GM18526 (cell line): ENCODE measurements around the gene RNF220.

ENCODE experiments used
- POLR2A ChIP-seq: IDR thresholded peaks from 3 replicates; pipeline ENCODE4 v1.6.1; 2011; ENCODE audit not compliant: insufficient read length; ENCODE audit errors: extremely low read depth

RNF220 gene

DNA sequence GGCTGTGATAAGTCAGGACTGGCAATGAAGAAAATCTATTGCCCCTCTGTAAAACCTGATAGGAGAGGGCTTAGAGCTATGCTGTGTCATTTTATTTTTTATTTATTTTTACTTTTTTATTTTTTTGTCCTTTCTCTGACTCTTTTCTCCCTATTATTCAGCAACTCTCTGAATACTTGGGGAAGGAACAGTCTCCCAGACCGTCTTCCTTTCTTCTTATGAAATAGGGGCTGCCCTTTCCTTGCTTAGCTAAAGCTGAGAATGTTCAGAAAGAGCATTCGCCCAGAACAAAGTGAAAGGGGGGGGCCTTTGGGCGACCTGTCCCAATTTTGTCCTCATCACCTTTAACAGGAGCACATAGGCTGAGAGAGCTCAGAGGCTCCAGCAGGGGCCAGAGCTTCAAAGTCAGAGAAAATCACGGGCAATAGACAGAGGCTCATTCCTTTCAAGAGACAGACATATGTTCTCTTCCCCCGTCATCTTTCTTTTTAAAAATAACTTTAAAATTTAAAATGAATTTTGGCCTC is 80.9 kb downstream of the RNF220 start:
- TF ChIP-seq POLR2A = no peak

DNA sequence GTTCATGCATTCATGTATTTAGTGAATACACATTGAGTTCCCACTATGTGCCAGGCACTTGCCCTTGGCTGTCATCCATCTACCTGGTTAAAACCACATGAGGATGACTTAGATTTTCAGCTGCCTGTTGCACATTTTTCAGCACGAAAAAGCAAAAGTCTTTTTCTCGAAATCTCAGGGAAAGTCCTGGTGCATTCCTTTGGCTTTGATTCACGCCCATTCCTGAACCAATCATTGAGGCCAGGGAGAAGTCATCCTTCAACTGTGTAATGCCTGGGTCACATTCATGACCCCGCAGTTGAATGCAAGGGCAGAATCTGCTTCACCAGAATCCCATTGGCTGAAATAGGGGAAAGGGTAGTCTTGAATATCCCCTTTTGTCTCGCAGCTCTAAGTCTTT is 84.4 kb downstream of the RNF220 start:
- TF ChIP-seq POLR2A = no peak

DNA sequence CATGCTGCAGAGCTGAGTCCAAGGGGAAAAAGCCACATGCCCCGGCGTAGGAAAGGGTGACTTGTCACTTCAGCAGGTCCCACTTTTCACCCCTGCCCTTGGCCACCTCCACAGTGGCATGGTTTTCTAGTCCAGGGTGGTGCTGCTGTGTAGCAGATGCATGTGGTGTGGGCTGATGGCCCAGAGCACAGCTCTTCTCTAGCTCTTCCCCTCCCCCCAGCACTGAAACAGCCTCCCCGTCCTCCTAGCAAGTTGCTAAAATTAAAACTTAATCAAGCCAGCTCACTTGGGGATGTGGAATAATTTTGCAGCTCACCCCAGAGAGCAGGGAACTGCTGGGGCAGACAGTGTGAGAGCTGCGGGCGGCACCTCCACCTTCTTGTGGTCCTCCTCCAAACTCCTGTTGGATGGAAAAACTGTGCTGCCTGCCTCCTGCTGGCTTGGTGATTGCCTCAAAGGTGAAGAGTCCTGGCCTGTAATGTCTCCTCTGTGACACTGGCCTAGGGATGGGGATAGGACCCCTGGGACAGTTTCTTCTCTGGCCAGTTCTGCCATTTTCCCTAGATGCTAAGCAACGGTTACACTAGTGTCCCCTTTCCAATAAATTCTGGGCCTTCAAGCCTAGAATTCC is 91.6 kb downstream of the RNF220 start:
- TF ChIP-seq POLR2A = no peak

DNA sequence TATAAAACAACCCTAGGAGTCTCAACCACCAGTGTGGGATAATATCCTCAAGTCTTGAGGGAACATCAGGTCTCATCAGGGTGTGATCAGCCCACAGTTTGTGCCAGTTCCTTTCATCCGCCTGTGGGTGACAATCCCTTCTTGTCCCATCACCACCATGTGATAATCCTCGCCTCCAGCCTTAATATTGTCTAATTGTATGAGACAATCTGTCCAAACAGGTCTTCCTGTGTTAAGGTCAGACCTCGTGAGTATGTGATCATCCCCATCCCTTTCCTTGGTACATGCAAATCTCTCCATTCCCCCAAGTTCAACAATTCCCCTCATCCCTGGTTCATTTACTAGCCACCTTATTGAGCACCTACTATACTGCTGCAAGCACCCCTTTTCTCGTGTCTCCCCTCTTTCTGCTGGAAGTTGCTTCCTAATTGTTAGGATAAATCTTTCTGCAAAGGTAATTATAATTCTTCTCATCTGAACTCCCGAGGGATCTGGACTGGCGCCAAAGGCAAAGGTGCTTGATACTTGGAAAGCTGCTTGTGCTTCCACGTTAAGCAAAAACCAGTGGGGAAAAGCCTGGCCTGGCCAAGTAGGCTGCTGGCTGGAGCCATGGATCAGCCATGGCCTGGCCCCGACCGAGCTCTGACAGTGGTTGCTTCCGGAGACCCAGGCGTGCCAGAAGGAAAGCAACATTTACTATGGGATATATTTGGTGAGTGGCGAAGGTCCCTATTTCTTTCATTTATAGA is 92.5 kb downstream of the RNF220 start:
- no peak for TF ChIP-seq POLR2A

DNA sequence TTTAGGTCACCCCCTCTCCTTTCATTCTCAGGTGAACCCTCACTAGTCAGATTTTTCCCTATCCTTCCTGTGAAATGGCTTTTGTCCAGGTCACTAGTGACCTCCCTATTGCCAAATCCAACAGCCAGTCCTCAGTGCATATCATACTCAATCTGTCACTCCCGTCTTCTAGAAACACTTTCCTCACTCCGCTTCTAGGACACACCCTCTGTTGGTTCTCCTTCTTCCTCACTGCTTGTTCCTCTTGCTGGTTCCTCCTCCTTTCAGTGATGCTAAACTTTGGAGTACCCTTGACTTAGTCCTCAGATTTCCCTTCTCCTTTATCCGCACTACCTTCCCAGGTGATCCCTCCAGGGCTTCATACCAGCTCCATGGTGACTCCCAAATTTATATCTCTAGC is 94.3 kb downstream of the RNF220 start:
- no peak for TF ChIP-seq POLR2A

DNA sequence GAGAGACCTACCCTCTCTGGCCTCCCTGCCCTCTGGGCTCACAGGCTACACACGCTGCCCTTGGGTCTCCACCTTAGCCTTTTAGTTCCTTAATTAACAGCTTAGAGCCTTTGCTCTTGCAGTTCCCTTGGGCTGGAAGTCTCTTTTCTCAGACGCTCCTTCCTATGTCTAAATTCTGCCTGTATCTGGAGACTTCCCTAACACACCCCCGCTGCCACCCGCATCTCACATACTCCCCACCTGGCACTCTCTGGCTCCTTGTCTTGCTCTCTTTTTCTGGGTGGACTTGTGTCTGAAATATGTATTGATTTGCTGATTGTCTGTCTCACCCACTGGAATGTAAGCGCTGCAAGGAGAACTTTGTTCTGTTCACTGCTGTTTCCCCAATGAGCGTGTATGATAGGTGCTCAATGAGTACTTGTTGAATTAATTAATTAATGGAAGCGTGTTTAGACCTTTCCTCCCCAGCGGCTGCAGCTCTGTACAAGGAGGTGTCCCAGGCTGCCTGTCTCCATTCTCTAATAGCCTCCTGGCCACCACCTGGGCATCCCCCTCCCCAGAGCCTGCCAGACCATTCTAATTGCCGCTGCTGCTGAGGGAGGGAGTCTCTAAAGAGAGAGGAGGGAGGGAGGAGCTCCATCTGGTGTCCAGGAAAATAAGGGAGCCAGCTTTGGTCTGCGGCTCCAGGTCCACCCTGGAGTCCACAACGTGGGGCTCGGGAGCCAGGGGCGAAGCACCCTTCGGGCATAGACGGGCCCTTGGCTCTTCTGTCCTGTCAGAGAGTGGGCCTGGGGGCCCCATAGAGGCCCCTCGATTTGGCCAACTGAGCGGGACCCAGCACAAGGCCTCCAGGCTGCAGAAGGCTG is 95.4 kb downstream of the RNF220 start:
- TF ChIP-seq POLR2A = no peak

DNA sequence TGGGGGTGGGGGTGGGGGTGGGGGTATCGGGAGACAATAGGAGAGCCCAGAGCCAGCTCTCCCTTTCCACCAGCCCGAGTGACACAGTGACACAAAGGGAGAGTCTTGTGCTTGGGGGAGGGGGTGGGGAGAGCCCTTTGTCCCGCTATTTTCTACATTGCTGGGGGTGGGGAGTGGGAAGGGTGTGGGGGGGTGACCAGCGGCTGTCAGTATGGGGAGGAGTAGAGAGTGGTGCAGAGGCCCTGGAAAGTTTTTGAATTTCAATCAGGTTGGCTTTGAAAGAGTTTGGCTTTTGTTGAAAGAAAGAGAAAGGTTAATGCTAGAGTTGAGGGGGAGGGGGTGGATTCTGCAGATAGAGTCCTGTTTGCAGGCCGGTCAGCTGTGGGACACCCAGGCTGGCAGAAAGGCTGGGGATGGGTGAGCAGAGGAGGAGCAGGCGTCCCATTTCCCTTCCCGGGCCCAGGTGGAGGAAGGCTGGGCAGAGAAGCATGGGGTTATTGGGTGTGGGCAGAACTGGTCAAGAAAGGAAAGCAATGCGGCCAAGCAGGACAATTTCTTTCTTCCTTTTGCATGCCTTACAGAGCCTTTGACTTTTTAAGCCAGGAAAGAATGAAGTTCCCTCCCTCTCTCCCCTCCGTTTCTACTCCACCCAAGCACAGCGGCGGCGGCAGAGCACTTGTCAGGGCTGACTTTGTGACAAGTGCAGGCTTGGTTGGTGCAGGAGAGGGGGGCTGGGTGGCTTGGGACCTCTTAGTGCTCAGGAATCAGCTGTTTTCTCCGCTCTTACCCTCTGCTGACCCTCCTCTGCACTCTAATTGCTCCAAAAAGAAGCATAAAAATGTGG is 96.2 kb downstream of the RNF220 start:
- no peak for TF ChIP-seq POLR2A

DNA sequence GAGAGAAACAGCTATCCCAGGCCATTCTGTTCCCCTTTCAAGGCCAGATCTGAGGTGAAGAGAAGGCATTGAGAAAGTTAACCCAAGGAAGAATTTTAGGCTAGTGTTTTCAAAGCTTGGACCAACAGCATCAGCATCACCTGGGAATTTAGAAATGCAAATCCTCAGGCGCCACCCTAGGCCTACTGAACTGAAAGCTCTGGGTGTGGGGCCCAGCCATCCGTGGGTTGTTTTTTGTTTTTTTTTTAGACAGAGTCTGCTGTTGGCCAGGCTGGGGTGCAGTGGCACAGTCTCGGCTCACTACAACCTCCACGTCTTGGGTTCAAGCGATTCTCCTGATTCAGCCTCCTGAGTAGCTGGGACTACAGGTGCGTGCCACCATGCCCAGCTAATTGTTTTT is 98.6 kb downstream of the RNF220 start:
- TF ChIP-seq POLR2A = no peak

DNA sequence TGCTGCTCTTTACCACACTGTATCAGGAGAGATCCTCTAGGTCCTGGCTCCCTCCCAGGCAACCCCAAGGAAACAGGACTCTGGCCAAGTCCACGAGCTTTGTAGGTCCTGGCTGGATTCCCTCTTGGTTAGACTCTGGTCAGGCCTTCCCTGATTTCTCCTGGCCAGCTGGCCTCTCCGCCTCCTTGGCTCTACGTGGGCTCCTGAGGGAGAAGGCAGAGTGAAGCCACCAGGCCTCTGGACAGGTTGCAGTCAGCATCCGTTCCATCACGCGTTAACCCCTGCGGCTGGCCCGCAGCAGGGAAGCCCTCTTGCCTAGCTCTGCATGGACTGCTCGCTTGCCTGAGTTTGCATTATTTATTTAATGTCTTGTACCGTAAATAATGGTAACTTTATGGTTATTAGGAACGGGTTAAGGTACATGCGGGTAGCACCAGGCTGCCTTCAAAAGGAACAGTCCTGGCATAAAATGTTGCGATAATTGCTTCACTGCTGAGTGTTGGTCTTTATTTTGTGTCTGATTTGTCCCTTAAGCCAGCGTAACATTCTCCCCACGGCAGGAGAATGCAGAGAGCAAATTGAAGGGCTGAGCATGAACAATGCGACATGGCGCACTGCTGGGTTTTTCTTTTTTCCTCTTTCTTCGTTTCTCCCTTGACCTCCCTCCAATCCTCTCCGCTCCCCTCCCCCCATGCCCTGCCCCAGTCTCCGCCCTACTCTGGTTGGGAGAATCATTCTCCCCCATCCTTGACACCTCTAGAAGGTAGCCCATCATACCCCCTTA is 100.3 kb downstream of the RNF220 start:
- TF ChIP-seq POLR2A = no peak

DNA sequence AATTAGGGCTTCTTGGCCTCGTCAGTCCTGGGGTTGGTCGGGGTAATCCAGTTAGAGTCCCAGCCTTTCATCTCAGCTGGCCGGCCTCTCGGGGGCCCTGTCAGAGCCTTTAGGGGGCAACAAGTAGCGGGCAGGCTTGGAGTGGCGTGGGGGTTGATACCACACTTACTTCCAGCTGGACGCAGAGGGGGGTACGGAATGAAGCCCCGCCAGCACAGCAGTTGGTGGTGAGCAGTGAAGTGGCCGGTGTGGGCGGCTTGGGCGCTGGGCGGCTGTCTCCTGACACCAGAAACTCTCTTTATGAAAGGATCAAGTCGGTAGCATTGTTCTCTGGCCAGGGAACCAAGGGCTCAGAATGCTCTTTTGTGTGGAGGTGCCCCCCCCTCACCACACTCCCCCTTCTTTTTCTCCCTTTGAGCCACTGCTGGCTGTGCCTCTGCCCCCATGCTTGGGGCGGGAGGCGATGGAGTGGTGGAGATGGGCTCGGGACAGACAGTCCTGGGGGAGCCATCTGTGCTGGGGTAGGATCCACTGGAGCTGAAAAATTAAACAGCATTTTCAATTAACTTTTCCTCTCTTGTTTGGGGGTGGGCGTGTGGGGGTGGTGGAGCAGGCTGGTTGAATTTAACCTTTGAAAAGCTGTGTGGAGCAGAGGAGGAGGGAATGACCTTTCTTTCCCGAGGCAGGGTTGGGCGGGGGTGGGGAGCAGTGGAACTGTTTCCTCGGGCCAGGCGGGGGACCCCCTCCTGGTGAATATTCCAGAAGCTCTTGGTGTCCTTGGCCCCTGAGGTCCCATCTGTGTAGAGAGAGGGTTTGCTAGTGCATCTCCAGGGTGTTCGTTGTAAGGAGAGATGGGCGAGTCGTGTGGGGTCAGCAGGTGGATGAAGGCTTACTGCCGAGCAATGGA is 102.7 kb downstream of the RNF220 start:
- TF ChIP-seq POLR2A = no peak

DNA sequence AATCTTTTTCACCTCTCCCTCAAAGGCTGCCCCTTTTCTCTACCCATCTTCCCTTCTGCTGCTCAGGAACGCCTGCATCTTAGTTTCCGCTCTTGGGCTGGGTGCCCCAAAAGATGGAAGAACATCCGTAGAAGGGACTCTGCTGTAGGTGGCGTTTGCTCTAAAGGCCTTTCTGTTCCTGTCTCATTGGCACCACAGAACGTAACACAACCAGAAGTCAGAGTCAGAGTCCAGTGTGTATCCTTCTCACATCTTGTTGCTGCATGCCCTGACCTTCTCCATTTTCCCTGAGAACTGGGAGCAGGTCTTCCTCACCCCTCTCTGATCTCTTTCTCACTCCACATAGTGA is 103.3 kb downstream of the RNF220 start:
- TF ChIP-seq POLR2A = no peak

DNA sequence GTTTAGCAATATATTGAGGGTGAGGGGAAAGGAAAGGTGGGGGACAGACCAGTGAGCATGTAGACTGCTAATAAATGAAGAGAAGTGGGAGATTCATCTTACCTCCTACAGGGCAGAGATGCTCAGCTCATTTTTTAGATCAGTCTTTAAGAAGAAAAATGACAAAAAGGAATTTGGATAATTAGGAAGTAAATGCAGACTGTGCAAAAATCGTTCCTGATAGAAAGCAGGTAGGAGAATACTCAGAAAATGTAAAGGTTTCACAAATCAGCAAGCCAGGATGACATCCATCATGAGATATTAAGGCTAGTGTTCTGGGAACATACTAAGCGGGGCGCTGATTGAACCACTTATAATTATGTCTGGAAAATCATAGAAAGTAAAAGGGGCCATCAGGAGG is 106.3 kb downstream of the RNF220 start:
- TF ChIP-seq POLR2A = no peak

DNA sequence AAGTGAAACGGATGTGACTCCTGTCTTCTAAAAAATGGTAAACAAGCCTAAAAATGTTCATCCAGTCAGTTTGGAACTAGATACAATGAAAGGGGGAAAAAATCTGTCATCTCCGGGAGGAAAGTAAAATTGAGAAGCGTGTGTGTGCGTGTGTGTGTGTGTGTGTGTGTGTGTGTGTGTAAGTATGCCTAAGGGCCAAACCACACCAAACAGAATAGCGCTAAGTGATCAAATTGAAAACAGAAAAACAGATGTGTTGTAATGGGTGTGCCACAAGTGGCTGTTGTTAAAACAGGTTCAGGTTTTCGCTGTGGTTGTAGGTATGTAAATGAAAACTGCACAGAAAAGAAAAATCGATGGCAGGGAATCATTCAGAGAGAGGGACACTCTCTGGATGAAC is 106.7 kb downstream of the RNF220 start:
- TF ChIP-seq POLR2A = no peak
